Thoracic aorta (tissue), 2 donors: ENCODE data around the gene TMTC2. TPM values are rescaled to one million over a fixed set of nuclear protein-coding genes. Genes with fewer than 3 reads are reported as not detected.

Experiments used
- ATAC-seq: fragments of 150-250 bp; one replicate; pipeline ENCODE4 v1.8.0; 2017; ENCODE audit warnings: low read depth; ENCODE audit not compliant: insufficient number of reproducible peaks, low FRiP score
- DNase-seq: peaks from one replicate; pipeline ENCODE4 v3.0.0-alpha.2; 2020; ENCODE audit warnings: low spot score
- H3K27ac ChIP-seq, 2 donors: fragments of 200-600 bp; sonication (generic); 1 replicate in 1 of 2; 2 replicates in 1 of 2; pipeline ENCODE4 v1.5.1; 2016; ENCODE audit warnings: mild to moderate bottlenecking in 2 of 2, moderate library complexity in 2 of 2
- H3K27me3 ChIP-seq: fragments of 200-600 bp; sonication (generic); replicated peaks from 2 replicates; pipeline ENCODE4 v1.6.0; 2016; ENCODE audit warnings: mild to moderate bottlenecking; ENCODE audit not compliant: insufficient read depth
- H3K36me3 ChIP-seq: fragments of 200-600 bp; sonication (generic); one replicate; pipeline ENCODE4 v1.5.1; 2016
- H3K4me1 ChIP-seq, 2 donors: fragments of 200-600 bp; sonication (generic); 1 replicate in 1 of 2; 2 replicates in 1 of 2; pipeline versions ENCODE4 v1.5.1 to v1.6.0; 2016; ENCODE audit warnings: low read depth in 2 of 2, mild to moderate bottlenecking in 1 of 2; ENCODE audit not compliant: control insufficient read depth in 1 of 2
- H3K4me3 ChIP-seq: fragments of 200-600 bp; sonication (generic); 2 replicates; pipeline ENCODE4 v1.5.1; 2016; ENCODE audit warnings: mild to moderate bottlenecking
- H3K9me3 ChIP-seq: fragments of 200-600 bp; sonication (generic); 2 replicates; pipeline ENCODE4 v1.5.1; 2016
- CTCF ChIP-seq: fragments of 200-600 bp; sonication (generic); IDR thresholded peaks from one replicate; pipeline ENCODE4 v1.5.1; 2019; ENCODE audit warnings: antibody characterized with exemption
- total RNA-seq, 2 donors: library from RNA; depleted of rRNA; stranded (reverse); fragments of >200 nt; gene quantifications; one replicate each; pipeline versions ENCODE4 v1.1.0 to v1.2.3, GENCODE V29; 2016

Gene TMTC2
- total RNA-seq, 2 donors from 2014 or later: 2.8 to 8.6 TPM

DNA sequence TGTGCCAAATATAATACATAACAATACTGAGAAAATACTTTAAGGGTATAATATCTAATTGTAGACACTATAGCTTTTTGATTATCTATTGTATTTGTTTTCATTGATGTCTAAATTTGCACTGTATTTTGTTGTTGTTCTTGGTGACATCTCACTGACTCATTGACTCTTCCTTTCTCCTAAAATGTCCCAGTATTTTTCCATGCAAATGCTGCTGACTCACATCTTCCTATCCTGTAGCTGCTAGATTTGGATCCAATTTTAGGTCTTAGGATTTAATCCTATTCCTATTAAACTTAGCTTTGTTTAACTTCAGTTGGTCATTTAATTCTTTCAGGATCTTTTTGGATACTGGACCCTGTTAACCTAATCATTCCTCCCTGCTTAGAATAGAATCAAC lies 148.5 kb downstream of the TMTC2 start:
- no peak overlapping the region for H3K27ac ChIP-seq
- ATAC-seq (no peak), DNase-seq (no peak)
- H3K9me3 ChIP-seq: no peaks in the 10 kb centered on the region
- no peaks in the 10 kb centered on the region for H3K36me3 ChIP-seq
- no peak for TF ChIP-seq CTCF
- H3K4me3 ChIP-seq: no peak overlapping the region
- H3K27me3 ChIP-seq: no peaks in the 10 kb centered on the region
- no peaks in the 10 kb centered on the region for H3K4me1 ChIP-seq

- no peak for ATAC-seq
- DNase-seq: no peak
- H3K36me3 ChIP-seq: no peaks in the 10 kb centered on the region
- H3K9me3 ChIP-seq: no peaks in the 10 kb centered on the region
- H3K27me3 ChIP-seq: no peaks in the 10 kb centered on the region
- TF ChIP-seq CTCF: no peak
- H3K4me1 ChIP-seq: no peaks in the 10 kb centered on the region
- no peak overlapping the region for H3K4me3 ChIP-seq
- no peak overlapping the region for H3K27ac ChIP-seq
These were observed 151.4 kb downstream of the TMTC2 start for GRCh38 chr12:82838131-82838551.

DNA sequence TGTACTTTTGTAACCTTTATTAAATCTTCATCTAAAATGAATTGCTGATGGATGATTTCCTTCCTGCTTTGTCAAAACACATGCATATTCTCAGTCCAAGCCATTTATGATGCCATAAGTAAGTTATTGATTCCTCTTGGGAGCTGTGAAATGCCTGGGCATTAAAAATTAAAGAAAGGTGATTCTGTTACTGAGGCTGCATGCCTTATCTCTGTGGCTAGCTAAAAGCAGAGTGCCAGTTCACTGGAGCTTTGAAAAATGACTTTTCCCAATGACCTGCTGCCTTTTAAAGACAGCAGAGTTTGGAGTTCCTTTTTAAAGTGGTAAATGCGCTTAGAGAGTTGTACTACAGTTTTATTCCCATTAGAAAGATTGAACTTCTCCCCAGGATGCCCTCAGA lies 152.1 kb downstream of the TMTC2 start:
- H3K4me3 ChIP-seq: no peak overlapping the region
- no peak for DNase-seq
- no peaks in the 10 kb centered on the region for H3K27me3 ChIP-seq
- H3K9me3 ChIP-seq: no peaks in the 10 kb centered on the region
- no peaks in the 10 kb centered on the region for H3K4me1 ChIP-seq
- no peak for TF ChIP-seq CTCF
- H3K27ac ChIP-seq: no peak overlapping the region
- no peaks in the 10 kb centered on the region for H3K36me3 ChIP-seq
- no peak for ATAC-seq

- Histone ChIP-seq H3K27me3 (no peaks in the 10 kb centered on the region), H3K4me3 (no peak overlapping the region), H3K4me1 (no peaks in the 10 kb centered on the region), H3K9me3 (no peaks in the 10 kb centered on the region), H3K36me3 (no peaks in the 10 kb centered on the region), H3K27ac (no peak overlapping the region)
- no peak for TF ChIP-seq CTCF
- ATAC-seq (no peak), DNase-seq (no peak)
These were observed 153.1 kb downstream of the TMTC2 start for GRCh38 chr12:82839796-82840195.

DNA sequence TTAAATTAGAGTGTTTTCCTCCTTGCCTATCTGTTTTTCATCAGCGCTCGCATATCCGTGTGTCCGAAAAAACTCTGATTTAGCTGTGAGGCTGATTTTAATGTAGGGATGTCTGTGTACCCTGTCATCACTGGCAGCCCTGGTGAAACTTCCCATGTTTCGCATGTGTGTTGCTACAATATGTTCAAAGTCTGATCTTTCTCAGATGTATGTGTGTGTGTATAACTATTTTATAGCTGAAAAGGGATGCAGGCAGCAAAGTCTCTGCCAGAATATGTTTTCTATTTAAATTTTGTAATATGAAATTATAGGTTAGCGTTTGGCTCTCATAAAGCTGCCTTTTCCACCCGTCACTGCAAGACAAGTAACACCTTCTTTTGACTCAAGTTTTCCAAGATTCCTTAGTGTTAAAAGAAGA lies 154.8 kb downstream of the TMTC2 start:
- Histone ChIP-seq H3K9me3 (no peaks in the 10 kb centered on the region), H3K27me3 (no peaks in the 10 kb centered on the region), H3K4me3 (no peak overlapping the region), H3K36me3 (no peaks in the 10 kb centered on the region), H3K4me1 (no peaks in the 10 kb centered on the region), H3K27ac (no peak overlapping the region)
- DNase-seq (no peak), ATAC-seq (no peak)
- no peak for TF ChIP-seq CTCF
